SK-N-DZ (cell line): Measurements from ENCODE around the gene GOPC. TPM values are rescaled to one million over a fixed set of nuclear protein-coding genes. Genes with fewer than 3 reads are reported as not detected.
A peak's percentile ranks its signal among the peaks of the same experiment; 100 is the strongest.
"Not testable (repeated sequence)": the region's sequence is repeated elsewhere in the genome, so short reads cannot be mapped to it uniquely, and the experiment has no call there.

Experiments
- DNase-seq: peaks from one replicate; pipeline ENCODE4 v3.0.0-alpha.2; 2015; ENCODE audit warnings: low spot score
- polyA plus RNA-seq, 2 experiments: library from polyadenylated mRNA; depleted of rRNA; stranded (reverse); fragments of >200 nt; gene quantifications; 2 replicates each; pipeline ENCODE4 v1.2.3, GENCODE V29; 2014

The GOPC gene
- 34.8 and 37.7 TPM in 2 replicates for polyA plus RNA-seq (2014; cell fraction: cytosol; rRNA removed)
- 51.4 and 57.2 TPM in 2 replicates for polyA plus RNA-seq (2014; cell fraction: nucleus; rRNA removed)

DNA sequence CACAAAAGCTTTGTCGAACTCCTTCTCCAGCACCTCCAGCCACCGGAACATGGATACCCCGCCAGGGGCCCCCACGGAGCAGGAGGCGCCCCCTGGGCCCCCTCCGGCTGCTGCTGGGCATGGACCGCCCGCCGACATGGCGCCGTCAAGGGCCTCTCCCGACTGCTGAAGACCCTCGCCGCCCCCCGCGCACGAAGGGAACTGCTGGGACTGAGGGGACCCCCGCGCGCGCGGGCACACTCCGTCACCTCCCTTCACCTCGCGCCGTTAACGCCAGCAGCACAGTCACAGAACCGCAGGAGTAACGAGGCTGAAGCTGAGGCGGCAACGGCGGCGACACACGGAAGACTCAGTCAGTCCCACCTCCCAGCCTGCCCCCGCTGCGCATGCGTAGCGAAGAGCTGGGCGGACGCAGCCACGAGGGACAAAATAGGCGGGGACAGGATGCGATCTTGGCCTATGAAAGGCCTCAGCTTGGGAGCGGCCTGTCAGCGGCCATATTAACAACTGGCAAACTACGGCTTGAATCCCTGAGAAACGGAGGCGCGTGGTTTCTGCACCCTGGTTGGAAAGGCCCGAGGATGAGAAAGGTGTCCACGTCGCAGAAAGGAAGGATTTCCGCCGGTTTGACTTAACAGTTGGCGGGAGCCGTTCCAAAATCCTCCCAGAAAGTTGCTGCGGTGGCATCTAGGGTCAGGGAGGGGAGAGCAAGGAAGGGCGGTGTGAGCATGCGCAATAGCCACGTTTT, at the start of gene GOPC:
Gene GOPC (minus strand): TSS at position 361 of the 748 bp plus-strand sequence. CDS start 223 bp downstream, at position 138.
- peak; percentile 99 for DNase-seq

DNA sequence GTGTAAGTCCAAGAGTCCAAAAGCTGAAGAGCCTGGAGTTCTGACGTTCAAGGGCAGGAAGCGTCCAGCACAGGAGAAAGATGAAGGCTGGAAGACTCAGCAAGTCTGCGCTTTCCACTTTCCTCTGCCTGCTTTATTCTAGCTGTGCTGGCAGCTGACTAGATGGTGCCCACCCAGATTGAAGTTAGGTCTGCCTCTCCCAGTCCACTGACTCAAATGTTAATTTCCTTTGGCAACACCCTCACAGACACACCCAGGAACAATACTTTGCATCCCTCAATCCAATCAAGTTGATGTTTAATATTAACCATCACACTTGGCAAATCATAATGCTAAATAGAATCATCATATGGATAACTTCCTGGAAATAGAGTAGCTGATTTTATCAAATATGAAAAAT, 49.7 kb upstream of the GOPC start:
- not testable (repeated sequence) for DNase-seq

DNA sequence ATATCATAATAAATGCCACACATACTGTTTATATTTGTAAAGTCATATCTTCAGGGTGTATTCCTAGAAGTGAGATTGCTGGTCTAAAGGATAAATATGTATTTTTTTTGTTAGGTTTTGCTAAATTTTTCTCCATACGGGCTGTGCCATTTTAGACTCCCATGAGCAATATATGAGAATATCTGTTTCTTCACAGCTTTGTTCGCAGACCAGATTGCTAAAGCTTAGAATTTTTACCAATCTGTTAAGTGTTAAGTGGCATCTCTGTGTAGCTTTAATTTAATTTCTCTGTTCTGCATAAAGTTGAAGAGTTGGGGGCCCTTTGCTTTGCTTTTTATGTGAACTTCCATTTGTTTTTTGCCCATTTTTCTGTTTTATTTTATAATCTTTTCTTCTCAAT, 40.7 kb upstream of the GOPC start:
- no peak for DNase-seq

DNA sequence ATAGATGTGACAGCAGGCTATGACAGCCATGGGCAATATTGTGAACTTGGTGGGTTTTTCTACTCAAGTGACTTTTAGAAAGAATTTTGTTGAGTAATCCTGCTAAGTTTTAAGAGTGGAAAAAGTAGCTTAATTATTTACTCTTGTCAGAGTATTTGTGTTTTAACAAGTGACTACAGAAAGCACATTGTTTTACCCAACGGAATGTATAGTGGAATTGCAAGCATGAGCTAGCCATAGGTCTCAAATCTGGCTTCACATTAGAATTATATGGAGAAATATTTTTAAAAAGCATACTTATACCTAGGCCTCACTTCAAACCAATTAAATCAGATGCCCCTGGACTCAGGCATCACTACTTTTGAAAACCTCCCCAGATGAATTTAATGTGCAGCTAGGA, 35.5 kb upstream of the GOPC start:
- no peak for DNase-seq

DNA sequence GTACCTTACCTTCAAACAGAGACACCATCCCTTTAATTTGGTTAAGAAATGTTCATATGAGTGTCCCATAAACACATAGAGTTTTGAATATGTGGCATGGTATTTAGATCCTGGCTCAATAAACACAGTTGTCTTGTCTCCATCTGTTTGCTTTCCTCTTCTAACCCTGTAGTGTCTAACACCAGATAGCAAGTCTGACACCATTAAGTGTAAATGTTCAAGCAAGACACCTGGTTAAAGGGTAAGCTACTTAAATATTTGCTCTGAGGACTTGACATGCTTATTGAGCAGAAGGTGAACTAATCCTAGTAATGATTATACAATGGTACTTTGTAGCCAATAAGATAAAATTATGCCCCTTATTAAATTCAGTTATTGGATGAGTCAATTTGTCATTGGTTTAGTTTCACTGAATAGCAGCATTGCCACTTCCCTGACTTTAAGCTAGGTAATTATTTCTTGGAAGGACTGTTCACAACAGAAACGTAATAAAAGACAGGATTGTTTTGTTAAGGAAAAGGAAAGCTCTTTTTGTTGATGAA, 26.9 kb upstream of the GOPC start:
- no peak for DNase-seq

DNA sequence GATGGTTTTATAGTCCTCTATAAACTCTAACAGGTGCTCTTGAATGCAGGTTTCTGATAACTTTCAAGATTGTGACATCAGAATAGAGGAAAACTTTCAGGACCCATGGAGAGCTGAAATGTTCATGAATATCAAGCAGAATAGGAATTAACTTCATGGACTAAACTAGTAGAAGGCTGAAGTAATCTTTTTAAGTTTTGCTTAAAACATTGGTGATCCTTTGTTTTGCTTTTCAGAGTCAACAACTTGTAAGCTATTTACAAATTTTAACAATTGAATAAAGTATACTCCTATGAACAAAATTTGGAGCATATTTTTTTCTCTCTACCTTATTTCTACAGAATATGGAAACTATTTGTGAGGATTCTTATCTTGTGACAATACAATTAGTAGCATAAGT, 25.2 kb upstream of the GOPC start:
- DNase-seq, result no peak

DNA sequence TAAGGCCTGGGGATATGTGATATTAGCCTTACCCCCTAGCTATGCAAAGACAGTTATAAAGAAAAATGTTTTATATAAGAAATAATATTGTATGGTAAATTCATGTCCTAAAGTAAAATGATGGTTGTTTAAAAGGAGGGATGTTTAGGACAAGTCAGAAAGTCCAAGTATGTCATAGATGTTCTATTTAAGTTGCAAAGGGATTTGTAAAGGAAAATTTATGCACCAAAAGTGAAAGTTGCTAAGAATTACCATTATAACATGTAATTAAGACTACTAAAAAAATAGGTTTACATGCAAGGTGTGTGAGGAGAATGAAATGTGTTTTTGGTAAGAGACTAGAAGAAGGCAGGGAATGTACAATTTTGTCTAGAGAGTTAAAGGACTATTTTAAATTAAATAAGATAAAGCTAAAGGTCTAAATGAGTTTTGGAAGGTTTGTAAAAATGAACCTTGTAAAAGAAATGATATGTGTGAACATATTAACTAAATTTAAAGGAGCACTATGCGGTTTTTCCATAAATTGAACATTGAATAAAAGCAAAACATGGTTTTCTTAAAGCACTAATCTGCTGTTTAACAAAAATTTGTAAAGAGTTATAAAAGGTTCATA, 22.7 kb upstream of the GOPC start:
- no peak for DNase-seq

DNA sequence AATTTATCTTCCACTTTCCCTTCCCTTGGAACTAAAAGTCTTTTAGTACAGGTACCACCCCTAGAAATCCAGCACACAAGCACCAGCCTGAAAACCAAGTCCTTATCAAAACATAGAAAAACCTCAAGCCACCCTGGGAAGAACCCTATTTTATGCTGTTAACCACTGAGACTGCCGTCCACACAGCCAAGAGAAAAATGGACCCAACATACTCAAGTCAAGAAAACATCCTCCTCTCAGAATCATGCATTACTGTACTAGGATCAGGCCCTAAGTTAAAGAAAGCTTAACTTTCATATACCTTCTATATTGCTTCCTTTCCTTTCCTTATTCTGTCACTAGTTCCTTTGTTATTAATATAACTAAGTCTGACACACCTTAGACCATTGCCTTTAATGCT, 16.9 kb upstream of the GOPC start:
- no peak for DNase-seq

DNA sequence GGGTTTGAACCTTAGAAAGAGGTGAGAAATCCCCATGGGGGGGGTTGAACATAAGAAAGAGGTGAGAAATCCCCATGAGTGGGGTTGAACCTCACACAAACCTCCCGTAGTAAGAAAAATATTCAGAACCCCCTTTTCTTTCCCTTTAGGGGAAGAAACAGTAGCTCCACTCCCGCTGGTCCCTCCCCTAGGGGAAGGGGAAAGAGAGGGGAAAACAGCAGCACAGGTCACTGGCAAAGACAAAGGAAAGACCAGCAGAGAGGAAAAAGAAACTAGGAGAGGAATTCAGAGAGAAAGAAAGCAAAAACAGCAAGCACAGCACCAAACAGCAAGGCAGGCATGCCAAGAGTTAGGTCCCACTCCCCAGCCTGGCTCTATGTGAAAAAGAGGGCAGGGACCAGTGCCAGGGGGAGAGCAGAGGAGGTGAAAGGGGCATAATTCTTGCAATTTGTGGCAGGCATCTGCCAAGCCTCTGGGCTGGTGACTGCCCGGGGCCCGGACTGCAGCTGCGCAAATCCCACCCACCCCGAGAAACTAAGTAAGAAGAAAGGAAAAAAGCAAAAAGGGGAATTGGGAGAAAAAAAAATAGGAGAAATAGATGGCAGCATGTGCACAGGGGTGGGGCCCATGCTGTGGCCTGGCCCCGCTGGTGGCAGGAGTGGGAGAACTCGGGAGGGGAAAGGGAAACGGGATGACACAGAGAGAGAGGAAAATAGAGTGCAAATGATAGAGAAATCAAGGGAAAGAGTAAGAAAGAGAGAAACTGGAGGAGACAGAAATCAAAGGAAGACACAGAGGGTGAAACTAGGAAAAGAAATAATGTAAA, 15.1 kb upstream of the GOPC start:
- DNase-seq, result no peak

DNA sequence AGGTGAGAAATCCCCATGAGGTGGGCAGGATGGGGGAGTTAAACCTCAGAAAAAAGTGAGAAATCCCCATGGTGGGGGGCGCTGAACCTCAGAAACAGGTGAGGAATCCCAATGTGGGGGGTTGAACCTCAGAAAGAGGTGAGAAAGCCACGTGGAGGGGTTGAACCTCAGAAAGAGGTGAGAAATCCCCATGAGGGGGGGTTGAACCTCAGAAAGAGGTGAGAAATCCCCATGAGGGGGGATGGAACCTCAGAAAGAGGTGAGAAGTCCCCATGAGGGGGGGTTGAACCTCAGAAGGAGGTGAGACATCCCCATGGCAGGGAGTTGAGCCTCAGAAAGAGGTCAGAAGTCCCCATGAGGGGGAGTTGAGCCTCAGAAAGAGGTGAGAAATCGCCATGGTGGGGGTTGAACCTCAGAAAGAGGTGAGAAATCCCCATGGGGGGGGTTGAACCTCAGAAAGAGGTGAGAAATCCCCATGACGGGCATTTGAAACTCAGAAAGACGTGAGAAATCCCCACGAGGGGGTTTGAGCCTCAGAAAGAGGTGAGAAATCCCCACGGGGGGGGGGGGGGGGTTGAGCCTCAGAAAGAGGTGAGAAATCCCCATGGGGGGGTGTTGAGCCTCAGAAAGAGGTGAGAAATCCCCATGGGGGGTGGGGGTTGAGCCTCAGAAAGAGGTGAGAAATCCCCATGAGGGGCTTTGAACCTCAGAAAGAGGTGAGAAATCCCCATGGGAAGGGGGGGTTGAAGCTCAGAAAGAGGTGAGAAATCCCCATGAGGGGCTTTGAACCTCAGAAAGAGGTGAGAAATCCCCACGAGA, 14.3 kb upstream of the GOPC start:
- DNase-seq, result no peak

DNA sequence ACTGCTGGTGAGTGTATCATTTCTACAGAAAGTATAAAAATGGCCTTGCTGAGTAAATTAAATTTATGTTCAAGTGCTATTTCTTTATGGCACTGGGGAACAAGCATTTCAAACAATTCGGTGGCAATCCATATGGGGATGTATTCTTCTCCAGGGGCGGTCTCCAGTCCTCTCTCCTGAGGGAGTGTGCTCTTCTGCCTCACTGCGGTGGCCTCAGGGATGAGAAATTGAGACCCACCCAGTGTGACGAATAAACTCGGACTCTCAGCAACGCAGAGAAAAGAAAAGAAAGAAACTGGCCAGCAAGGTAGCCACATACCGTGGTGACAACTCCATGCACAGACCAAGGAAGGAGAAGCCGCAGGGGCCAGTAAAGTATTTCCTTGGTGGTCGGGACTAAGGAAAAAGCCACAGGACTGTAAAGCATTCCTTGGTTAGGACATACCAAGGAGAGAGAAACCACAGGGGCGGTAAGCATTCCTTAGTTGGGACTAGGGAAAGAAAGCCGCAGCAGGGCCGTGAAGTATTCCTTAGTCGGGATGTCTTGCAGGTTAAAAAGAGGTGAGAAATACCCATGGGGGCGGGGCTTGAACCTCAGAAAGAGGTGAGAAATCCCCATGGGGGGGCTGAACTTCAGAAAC, 13.6 kb upstream of the GOPC start:
- DNase-seq, result no peak

DNA sequence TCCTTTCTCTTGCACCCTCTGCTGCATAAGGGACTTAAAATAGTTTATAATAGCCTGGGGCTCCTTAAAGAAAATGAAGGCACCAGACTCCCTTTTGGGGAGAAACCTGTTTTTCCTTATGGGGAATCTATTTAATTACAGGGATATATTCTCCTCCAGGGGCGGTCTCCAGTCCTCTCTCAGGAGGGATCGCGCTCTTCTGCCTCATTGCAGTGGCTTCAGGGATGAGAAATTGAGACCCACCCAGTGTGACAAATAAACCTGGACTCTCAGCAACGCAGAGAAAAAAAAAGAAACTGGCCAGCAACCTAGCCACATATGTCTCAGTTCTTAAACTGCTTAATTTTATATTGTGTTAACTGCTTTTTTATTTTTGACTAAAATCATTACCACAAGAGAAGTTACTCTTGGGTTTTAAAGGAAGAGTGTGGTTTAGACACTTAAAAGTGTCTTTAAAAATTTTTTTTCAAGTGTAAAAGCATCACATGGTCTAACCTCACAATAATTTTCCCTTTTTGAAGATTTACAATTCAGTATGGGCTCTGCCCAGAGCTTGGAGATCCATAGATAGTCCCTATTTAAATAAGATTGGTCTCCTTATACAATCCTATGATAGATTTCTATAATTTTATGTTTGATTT, 11.7 kb upstream of the GOPC start:
- DNase-seq, result no peak

DNA sequence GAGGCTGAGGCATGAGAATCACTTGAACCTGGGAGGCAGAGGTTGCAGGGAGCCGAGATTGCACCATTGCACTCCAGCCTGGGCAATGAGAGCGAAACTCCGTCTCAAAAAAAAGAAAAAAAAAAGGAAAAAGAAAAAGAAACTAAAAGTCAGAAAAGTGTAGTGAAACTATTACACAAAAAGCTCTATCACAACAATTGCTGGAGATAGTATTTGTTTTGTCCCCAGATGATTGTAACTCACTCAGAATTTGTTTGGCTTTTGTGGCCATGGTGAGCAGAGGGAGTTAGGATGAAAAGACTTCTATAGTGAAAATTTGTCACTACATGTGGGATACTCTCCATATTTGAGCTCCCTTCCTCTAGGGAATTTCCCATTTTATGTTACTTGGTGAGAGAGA, 5.2 kb upstream of the GOPC start:
- no peak for DNase-seq

DNA sequence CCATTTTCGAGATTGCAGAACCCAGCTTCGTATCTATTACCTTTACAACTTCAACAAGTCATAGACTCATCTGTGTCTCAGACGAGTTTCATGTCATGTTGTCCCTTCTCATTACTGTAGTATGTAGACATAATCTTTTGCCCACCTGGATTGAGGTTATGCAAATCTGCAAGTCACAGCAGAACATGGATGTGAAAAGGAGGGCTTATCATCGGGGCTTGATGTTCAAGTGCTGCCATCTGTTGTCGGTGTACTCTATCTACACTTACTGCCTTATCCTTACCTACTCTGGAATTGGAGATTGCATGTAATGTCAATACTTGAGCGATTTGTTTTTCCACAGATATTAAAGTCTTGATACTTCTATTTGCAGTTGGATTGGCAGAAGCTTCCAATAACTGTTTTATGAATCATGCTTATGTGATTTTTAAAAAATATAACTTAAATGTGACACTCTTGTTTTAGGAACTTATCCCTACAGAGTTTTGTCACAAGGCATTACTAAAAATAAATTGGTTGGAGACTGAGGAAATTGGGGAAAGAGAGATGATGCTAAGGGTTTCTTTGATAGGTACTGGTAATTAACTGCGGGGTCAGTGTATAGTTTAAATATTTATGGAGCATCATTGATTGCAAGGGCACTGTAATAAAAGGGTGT, 3.0 kb upstream of the GOPC start:
- DNase-seq, result peak; percentile 70

DNA sequence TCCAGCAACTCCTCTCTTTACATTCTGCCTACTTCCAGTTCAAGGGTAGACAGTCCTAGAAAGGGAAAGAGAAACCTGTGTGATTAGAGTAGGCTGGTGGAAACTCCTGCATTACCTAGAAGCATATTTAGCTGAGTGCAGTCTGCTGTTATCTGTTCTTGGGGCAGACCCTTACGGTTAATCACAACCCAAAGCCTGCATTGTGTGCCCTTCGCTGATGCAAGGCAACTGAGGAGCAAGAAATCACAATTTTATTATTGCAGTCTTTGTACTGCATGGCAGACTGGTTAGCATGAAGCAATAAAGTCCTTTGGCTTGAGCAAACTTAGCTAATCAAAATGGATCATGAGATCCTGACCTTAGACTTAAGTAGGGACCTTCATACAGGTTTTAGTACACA, 1.5 kb upstream of the GOPC start:
- no peak for DNase-seq

DNA sequence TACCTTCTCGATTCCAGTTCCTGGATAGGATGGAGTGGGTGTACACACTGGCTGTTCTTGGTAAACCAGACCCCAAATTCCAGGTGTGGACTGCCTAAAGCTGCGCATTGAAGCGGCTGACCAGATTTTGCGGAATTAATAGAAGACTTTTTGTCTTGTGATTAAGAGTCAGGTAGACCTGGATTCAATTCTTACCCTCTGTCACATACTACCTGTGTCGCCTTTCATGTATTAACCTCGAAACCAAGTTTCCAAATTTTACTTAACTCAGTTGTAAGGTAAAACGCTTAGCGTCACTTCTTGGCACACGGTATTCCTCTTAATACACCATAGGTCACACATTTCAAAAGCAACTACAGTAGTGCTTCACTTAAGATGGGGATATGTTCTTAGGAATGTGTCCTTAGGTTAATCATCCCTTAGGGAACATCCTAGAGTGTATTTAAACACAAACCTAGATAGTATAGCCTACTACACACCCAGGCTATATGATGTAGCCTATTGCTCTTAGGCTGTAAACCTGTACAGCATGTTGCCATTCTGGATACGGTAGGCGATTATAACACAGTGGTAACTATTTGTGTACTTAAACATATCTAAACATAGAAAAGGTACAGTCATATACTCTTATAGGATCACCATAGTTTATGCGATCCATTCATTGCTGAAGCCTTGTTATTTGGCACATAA, 733 bp upstream of the GOPC start:
- DNase-seq, result no peak

DNA sequence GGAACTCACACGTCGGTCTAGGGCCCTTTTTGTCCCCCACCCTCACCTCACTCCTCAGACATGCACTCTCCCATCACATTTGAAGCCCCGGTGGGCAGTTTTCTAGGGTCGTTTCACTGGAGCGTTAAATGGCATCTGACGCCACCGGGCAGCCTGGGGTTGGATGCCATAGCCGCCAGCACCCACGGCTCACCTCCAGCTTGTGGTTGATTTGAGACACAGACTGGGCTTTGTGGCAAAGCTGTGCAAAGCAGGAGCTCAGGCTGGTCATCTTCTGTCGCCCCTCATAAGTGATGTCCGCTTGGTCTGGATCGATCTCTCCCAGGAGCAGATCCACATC, 530 bp downstream of the GOPC start:
- DNase-seq, result no peak

DNA sequence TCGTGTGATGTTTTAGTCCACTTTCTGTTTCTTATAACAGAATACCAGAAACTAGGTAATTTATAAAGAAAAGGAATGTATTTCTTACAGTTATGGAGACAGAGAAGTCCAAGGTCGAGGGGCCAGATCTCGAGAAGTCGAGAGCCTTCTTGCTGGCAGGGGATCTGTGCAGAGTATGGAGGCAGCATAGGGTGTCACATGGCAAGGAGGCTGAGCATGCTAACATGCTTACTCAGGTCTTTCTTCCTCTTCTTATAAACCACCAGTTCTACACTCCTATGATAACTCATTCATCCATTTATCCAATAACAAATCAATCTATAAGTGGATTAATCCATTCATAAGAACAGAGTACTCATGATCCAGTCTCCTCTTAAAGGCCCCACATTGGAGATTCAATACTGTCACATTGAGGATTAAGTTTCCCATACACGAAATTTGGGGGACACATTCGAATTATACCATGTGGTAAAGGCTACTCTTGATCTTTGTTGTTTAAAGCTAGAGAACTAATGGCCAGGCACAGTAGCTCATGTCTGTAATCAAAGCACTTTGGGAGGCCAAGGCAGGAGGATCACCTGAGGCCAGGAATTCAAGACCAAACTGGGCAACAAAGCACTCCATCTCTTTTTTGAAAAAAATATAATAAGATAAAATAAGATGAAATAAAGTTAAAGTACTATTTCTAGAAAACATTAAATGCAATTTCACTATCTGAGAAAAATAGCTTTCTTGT, 2.1 kb downstream of the GOPC start:
- DNase-seq, result peak; percentile 21

DNA sequence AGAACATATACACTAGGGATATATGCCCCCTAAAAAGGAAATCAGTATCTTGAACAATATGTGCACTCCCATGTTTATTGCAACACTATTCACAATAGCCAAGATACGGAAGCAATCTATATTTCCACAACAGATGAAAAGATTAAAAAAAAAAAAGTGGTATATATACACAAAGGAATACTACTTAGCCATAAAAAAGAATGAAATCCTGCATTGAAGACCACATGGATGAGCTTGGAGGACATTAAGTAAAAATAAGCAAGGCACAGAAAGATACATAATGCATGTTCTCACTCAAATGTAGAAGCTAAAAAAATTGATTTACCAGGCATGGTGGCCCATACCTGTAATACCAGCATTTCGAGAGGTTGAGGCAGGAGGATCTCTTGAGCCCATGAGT, 4.6 kb downstream of the GOPC start:
- no peak for DNase-seq
